Tibial nerve (tissue), 3 donors: ENCODE results near the gene SCAF11.

Experiments
- CTCF ChIP-seq, 5 experiments: fragments of 200-600 bp in 3 of 5; fragments of 450-650 bp in 2 of 5; sonication (generic) in 3 of 5; IDR thresholded peaks; one replicate each; pipeline ENCODE4 v1.5.1; 2016 to 2019; ENCODE audit warnings: antibody characterized with exemption in 5 of 5, mild to moderate bottlenecking in 3 of 5, moderate library complexity in 2 of 5
- POLR2A ChIP-seq, 2 donors: fragments of 450-650 bp; IDR thresholded peaks; one replicate each; pipeline ENCODE4 v1.6.1; 2017; ENCODE audit warnings: antibody characterized with exemption in 2 of 2, mild to moderate bottlenecking in 2 of 2, moderate library complexity in 2 of 2

DNA sequence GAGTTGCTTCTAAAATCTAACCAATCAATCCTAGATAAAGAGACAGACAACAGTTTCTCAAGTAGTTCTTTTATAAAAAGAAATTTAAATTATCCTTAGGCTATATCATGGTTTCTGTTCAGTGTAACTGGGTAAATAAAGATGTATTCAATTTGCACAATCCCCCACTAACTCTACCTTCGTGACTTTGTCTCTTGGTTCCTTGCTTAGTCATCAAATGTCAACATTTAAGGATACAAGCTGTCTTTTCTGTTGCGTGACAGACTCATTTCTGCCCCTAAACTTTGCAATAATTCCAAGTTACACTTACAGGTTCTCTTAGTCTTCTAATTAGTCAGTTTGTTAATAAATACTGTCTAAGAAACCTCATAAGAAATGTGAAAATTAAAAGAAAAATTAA lies 50.6 kb downstream of the SCAF11 start:
- TF ChIP-seq CTCF (IDR thresholded peaks at IDR 0.05) (no peak), POLR2A (IDR thresholded peaks at IDR 0.05) (no peak)
